IPS-18a (cell line): ENCODE data around the gene PDS5B.

Experiments used
- H3K27ac ChIP-seq: one replicate; pipeline ENCODE4 v1.5.1; 2013; ENCODE audit warnings: low read length
- H3K27me3 ChIP-seq: one replicate; pipeline ENCODE4 v1.6.1; 2013; ENCODE audit warnings: mild to moderate bottlenecking, low read length; ENCODE audit not compliant: control insufficient read depth, insufficient read depth
- H3K36me3 ChIP-seq: one replicate; pipeline ENCODE4 v1.6.1; 2013; ENCODE audit warnings: low read depth, low read length; ENCODE audit not compliant: control insufficient read depth
- H3K4me1 ChIP-seq: one replicate; pipeline ENCODE4 v1.6.1; 2013; ENCODE audit warnings: low read depth, low read length; ENCODE audit not compliant: control insufficient read depth
- H3K4me3 ChIP-seq: one replicate; pipeline ENCODE4 v1.5.1; 2013; ENCODE audit warnings: low read length
- H3K9ac ChIP-seq: one replicate; pipeline ENCODE4 v1.6.1; 2013; ENCODE audit warnings: mild to moderate bottlenecking, low read length, moderate library complexity
- H3K9me3 ChIP-seq: one replicate; pipeline ENCODE4 v1.6.1; 2013; ENCODE audit warnings: low read depth, low read length; ENCODE audit not compliant: control insufficient read depth

Gene PDS5B

DNA sequence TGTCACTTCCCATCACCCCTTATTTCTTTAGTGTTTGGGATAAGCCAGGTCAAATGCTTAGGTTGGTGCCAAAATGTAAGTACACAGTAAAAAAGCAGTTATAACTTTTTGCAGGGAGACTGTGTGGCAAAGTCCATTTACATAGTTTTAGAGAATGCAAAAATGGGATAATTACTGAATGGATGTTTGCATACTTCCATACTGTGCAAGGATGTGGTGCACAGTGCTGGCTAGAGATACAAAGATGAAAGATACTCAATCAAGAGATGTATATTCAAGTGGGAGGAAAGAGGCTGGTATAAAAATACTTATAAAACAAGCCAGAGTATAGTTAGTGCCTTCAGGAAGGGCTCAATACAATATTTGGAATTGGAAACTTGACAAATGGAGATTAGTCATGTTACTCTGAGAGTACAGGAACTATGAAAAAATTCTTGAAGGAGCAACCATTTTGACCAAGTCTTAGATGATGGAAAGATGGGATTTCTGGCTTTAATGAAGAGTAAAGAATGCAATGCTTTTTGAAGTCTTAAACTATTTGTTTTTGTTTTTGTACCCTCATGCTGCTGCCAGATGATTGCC is 8.0 kb downstream of the PDS5B start:
- no peak overlapping the region for H3K4me3 ChIP-seq
- no peak overlapping the region for H3K9ac ChIP-seq
- H3K36me3 ChIP-seq = no peaks in the 10 kb centered on the region
- H3K27ac ChIP-seq = no peak overlapping the region
- H3K27me3 ChIP-seq = no peaks in the 10 kb centered on the region
- H3K4me1 ChIP-seq = peaks cover 10% of the 10 kb centered on the region
- H3K9me3 ChIP-seq = no peaks in the 10 kb centered on the region

GRCh38 chr13:32595306-32595705 is 9.1 kb downstream of the PDS5B start:
- peaks cover 6% of the 10 kb centered on the region for H3K4me1 ChIP-seq
- H3K27ac ChIP-seq = no peak overlapping the region
- H3K4me3 ChIP-seq = no peak overlapping the region
- no peaks in the 10 kb centered on the region for H3K9me3 ChIP-seq
- H3K36me3 ChIP-seq = no peaks in the 10 kb centered on the region
- H3K9ac ChIP-seq = no peak overlapping the region
- H3K27me3 ChIP-seq = no peaks in the 10 kb centered on the region

- no peaks in the 10 kb centered on the region for H3K27me3 ChIP-seq
- no peak overlapping the region for H3K4me3 ChIP-seq
- no peak overlapping the region for H3K27ac ChIP-seq
- no peak overlapping the region for H3K9ac ChIP-seq
- peaks cover 5% of the 10 kb centered on the region for H3K4me1 ChIP-seq
- H3K9me3 ChIP-seq = no peaks in the 10 kb centered on the region
- no peaks in the 10 kb centered on the region for H3K36me3 ChIP-seq
Measured at GRCh38 chr13:32600890-32601289, 14.6 kb downstream of the PDS5B start.

- Histone ChIP-seq H3K4me3 (no peak overlapping the region), H3K27me3 (no peaks in the 10 kb centered on the region), H3K9me3 (no peaks in the 10 kb centered on the region), H3K36me3 (no peaks in the 10 kb centered on the region), H3K27ac (no peak overlapping the region), H3K4me1 (peaks cover 7% of the 10 kb centered on the region), H3K9ac (no peak overlapping the region)
Measured at GRCh38 chr13:32609428-32609827, 23.2 kb downstream of the PDS5B start.

DNA sequence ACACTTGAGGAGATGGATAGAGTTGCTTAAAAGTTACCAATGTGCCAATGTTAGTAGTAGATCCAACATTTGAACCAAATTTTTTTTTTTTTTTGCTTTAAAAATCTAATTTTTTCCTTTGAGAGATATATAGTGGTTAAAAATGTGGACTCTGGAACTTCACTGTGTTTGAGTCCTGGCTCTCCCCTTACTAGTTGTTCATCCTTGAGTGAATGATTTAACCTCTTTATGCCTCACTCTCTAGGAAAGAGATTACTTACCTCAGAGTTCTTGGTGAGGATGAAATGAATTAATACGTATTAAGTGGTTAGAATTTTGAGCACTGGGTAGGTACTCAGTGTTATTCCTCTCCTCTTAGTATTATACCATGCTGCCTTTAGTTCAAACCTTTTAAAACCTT is 24.3 kb downstream of the PDS5B start:
- Histone ChIP-seq H3K9ac (no peak overlapping the region), H3K27ac (no peak overlapping the region), H3K27me3 (no peaks in the 10 kb centered on the region), H3K9me3 (no peaks in the 10 kb centered on the region), H3K36me3 (no peaks in the 10 kb centered on the region), H3K4me3 (no peak overlapping the region), H3K4me1 (peaks cover 7% of the 10 kb centered on the region)

- Histone ChIP-seq H3K4me1 (peaks cover 7% of the 10 kb centered on the region), H3K27me3 (no peaks in the 10 kb centered on the region), H3K9ac (no peak overlapping the region), H3K36me3 (no peaks in the 10 kb centered on the region), H3K4me3 (no peak overlapping the region), H3K27ac (no peak overlapping the region), H3K9me3 (no peaks in the 10 kb centered on the region)
Measured at GRCh38 chr13:32610977-32611376, 24.7 kb downstream of the PDS5B start.

DNA sequence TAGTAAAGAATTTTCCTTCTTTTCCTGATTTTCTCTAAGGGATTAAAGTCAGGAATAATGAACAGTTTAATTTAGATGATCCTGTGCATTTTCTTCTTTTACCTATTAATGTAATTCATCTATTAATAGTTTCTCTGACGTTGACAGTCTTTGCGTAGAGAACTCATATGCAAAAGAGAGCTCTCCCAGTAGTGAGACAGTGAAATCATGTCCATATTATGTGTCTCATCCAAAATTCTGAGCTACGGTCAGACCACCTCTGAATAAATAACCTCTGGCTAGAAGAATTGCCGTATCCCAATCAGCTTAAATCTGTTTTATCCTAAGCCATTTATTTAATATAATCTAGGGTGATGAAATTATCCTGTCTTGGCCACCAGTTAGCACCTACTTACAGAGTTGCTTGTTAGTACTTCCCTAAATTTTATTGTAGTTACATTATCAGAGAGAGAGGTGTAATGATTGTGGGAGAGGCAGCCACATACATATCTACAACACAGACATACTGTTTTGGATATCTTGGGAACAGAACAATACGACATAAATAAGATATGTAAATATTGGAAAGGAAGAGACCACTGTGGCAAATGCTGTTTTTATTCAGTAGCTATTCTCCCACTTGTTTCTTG is 30.7 kb downstream of the PDS5B start:
- Histone ChIP-seq H3K9me3 (no peaks in the 10 kb centered on the region), H3K9ac (no peak overlapping the region)

GRCh38 chr13:32622827-32623226 is 36.6 kb downstream of the PDS5B start:
- Histone ChIP-seq H3K4me1 (peaks cover 10% of the 10 kb centered on the region), H3K9ac (no peak overlapping the region), H3K4me3 (no peak overlapping the region), H3K27me3 (no peaks in the 10 kb centered on the region), H3K9me3 (no peaks in the 10 kb centered on the region), H3K27ac (no peak overlapping the region), H3K36me3 (no peaks in the 10 kb centered on the region)

More for the DNA sequence above, 30.7 kb downstream of the PDS5B start:
- no peaks in the 10 kb centered on the region for H3K27me3 ChIP-seq
- H3K27ac ChIP-seq = no peak overlapping the region
- H3K36me3 ChIP-seq = no peaks in the 10 kb centered on the region
- no peaks in the 10 kb centered on the region for H3K4me1 ChIP-seq
- no peak overlapping the region for H3K4me3 ChIP-seq

GRCh38 chr13:32624441-32624840 is 38.2 kb downstream of the PDS5B start:
- Histone ChIP-seq H3K9me3 (no peaks in the 10 kb centered on the region), H3K4me1 (peaks cover 10% of the 10 kb centered on the region), H3K27ac (no peak overlapping the region), H3K36me3 (no peaks in the 10 kb centered on the region), H3K4me3 (no peak overlapping the region), H3K27me3 (no peaks in the 10 kb centered on the region), H3K9ac (no peak overlapping the region)

- Histone ChIP-seq H3K9ac (no peak overlapping the region), H3K9me3 (no peaks in the 10 kb centered on the region), H3K36me3 (no peaks in the 10 kb centered on the region), H3K27me3 (no peaks in the 10 kb centered on the region), H3K4me1 (peaks cover 10% of the 10 kb centered on the region), H3K27ac (no peak overlapping the region), H3K4me3 (no peak overlapping the region)
Measured at GRCh38 chr13:32627793-32628192, 41.5 kb downstream of the PDS5B start.

GRCh38 chr13:32629313-32629712 is 43.1 kb downstream of the PDS5B start:
- no peak overlapping the region for H3K9ac ChIP-seq
- H3K36me3 ChIP-seq = no peaks in the 10 kb centered on the region
- no peak overlapping the region for H3K4me3 ChIP-seq
- H3K27me3 ChIP-seq = no peaks in the 10 kb centered on the region
- H3K9me3 ChIP-seq = no peaks in the 10 kb centered on the region
- H3K27ac ChIP-seq = no peak overlapping the region
- peaks cover 8% of the 10 kb centered on the region for H3K4me1 ChIP-seq

- no peak overlapping the region for H3K9ac ChIP-seq
- H3K4me1 ChIP-seq = peaks cover 3% of the 10 kb centered on the region
- H3K36me3 ChIP-seq = no peaks in the 10 kb centered on the region
- H3K4me3 ChIP-seq = no peak overlapping the region
- H3K9me3 ChIP-seq = no peaks in the 10 kb centered on the region
- H3K27ac ChIP-seq = no peak overlapping the region
- H3K27me3 ChIP-seq = no peaks in the 10 kb centered on the region
Measured at GRCh38 chr13:32629866-32630265, 43.6 kb downstream of the PDS5B start.
